Urothelium cell line (cell line): ENCODE data around the gene TBCD.
A peak's percentile ranks its signal among the peaks of the same experiment; 100 is the strongest.

ENCODE experiments used
- DNase-seq: peaks from one replicate; pipeline ENCODE4 v3.0.0; 2011; ENCODE audit warnings: low spot score, mixed read lengths
- FAIRE-seq: peaks from 2 replicates; lab custom pipeline; 2011; peaks lifted over from hg19 to GRCh38; lab: Jason Lieb, UNC

The TBCD gene

DNA sequence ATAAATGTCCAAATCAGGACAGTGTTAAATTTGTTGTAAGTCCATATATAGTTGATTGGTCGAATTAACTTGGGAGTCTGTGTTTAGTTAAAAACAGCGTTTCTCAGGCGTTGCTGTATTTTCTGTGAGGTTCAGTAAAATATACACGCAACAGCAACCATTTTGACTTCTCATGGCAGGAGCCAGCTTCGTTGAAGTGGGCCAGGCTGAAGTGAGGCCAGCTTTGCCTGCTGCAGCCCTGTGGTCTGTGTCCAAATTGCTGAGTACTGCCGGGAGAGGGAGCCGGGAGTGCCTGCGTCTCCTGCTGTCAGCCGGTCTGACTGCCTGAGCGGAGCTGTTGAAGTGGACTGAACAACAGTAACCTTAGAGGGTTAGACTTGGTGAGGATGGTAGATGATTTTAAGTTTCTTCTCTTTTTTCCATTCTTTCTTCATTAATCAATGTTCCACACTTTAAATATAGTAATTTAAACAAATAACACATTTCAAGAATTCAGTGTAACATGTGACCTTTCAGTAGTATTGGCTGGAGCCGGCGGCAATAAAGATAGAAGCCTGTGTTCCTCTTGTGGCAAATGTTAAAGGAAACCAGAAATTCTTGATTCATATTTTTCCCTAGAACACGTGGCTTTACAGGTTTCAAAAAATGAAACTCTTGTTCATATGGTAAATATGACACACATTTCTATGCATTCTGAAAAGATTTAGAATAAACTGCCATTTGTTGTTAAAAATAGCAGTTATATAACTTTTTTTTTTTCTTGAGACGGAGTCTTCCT, 124.9 kb downstream of the TBCD start:
- DNase-seq: peak; percentile 46

DNA sequence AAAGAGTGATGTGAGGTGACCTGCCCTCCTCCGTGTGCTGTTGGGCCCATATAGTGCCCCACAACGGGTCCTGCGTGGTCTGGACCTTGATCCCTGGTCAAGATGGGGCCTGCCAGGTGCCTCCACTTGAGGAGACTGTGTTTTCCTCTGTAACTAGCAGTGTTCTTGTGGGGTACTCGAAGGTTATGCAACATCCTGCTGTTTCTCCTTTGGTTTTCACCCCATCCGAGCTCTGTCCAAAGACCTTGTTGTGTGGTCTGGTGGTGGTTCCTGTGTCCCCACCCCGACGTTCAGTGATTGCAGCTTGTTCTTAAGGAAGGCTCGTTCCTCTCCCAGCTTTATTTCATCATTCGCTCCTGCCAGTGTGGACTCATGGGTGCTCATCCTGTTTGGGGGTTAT, 126.7 kb downstream of the TBCD start:
- FAIRE-seq (no peak), DNase-seq (no peak)

More for the DNA sequence above, 124.9 kb downstream of the TBCD start:
- no peak for FAIRE-seq

DNA sequence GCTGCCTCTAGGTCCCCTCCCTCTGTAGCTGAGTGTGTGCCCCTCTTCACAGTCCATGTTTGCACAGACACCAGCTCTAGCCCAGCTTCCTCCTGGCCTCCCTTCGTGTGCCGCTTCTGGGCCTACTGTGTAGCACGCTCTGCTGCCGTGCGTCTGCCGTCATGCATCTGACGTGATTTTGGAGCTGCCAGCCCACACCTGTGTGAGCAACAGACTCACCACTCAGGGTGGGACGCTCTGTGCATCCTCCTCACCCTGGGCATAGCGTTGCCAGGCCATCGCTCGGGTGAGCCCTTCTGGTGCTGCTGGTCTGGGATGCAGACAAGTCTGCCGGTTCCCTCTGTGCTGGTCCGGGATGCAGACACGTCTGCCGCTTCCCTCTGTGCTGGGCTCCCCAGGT, 127.4 kb downstream of the TBCD start:
- DNase-seq: no peak
- no peak for FAIRE-seq

DNA sequence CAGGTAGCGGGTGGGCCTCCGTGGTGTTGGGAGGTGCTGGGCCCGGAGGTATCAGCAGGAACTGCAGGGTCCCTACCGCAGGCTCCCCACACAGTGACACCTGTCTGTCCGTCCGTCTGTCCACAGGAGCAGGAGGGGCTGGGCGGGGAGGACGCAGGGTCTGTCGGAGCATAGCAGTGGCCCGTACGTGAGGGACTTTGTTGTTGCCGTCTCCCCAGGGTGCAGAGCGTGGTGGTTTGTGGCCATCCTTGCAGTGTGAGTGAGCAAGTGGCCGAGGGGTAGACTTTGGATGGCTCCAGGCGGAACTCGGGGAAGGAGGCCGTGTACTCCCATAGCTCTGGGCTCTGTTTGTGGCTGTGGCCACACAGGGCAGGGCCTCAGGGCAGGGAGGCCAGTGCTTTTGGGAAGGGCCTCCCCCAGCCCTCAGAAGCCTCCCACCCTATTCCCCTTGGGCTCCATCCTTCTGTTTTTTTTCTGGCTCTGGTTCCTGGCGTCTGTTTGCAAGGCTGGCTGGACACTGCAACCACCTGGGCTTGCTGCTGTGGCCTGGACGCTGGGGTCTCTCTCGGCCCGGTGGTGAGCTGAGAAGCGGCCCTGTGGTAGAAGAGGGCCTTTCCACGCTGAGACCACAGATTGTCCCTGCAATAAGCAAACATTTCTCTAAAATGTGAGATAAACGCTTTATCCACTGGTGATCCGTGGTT, 128.9 kb downstream of the TBCD start:
- FAIRE-seq: no peak

DNA sequence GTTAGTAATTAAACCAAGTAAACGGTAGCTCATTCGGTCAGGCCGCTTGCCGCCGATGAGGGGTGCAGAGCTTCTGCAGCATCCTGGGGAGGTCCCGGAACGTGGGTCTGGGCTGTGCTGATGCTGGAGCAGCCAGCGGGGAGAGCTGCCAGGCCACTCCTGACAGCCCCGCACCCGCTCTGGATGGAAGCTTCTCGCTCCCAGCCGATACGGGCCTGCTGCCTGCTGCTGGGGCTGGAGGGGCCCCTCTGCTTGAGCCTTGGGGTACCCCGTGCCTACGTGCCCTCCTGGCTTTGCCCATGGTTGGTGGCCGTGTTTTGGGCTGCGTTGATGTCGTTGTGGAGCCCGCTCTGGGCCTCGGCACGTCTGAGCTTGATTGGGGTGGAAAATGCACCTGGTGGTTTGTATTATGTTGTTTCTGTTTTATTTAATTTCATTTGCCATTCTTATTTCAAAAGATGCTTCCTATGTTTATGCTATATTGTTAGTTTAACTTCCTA, 129.5 kb downstream of the TBCD start:
- FAIRE-seq (no peak), DNase-seq (no peak)

More for the DNA sequence above, 128.9 kb downstream of the TBCD start:
- DNase-seq: no peak

DNA sequence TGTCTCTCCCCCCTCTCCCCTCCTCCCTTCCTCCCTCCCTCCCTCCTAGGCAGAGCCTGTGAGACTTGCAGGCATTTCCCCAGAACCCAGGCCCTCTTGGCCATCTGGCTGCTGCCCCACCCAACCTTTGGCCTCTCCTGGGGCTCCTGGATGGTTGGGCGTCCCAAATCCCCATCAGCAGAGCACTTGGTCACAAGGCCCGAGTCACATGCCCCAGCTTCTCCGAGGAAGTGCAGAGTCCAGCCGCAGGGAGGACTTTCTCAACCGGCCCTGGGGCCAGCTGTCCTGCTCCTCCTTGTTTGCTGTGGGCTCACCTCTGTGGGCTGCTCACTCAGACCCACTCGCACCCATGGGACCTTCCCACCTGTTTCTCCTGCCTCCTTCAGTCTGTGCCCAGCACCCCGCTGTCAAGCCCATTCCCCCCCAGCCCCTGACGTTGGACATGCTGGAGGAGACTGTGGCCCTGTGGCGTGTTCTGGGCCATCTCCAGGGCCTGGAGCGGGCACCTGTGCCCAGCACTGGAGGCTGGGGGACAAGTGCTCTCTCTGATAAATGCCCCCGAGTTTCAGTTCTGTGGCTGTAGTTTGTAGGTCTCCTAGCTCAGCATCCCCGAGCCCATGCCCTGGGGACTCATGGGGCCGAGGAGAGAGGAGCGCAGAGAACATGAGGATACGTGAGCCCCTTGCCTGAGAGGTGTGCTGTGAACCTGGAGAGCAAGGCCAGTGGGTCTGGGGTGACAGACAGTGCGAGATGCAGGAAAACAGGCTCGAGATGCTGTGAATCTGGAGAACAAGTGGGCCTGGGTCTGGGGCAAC, 130.2 kb downstream of the TBCD start:
- FAIRE-seq (no peak), DNase-seq (no peak)

DNA sequence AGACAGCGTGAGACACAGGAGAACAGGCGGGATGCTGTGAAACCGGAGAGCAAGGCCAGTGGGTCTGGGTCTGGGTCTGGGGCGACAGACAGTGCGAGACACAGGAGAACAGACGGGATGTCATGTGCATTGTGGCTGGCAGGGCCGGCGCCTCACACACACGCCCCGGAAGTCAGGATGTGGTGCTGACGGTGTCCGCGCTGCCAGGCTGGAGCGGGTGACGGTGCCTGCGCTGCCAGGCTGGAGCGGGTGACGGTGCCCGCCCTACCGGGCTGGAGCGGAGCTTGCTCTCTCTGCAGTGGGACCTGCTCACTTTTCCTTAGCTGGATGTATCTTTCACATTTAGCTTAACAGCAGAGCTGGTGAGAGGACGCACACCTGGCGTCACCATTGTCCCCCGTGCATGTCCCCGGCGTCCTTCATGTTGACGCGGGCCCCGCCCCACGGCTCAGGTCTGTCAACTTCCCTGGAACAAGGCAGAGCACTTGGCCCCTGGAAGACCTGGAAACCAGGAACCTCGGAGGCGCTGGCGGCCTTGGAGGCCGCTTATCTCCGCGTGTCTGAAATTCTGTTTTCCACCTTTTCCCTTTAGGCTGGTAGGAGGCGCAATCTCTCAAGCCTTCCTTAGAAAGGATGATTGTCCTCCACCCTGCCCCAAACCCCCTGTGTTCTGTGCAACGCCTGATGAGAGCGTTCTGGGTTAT, 131.0 kb downstream of the TBCD start:
- FAIRE-seq (peak; percentile 42), DNase-seq (no peak)

DNA sequence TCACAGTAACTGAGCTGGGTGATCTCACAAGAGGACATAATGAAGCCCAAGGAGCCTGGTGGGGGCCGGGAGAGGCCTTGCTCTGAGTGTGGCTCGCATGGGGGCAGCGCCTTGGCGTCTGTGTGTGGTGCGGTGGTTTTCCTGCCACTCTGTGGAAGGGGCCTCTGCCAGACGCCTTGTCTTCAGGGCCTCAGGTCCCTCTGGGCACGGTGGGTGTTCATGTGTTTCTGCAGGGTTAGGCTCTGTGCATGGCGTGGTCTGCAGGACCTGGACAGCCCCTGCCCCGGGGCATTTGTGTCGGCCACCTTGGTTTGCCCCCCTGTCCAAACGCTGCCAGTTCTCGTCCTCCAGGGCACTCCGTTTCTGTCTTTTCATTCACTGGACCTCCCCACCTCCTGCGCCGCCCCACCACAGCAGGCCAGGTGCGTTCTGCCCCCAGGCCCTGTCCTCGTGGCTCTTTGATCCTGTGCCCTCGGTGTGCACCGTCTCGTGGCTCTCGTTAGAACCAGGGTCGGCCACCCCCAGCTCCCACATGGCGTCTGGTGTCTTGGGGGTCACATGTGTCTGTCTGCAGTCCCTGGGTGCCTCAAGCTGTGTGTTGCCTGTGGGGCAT, 131.7 kb downstream of the TBCD start:
- DNase-seq (no peak), FAIRE-seq (no peak)

DNA sequence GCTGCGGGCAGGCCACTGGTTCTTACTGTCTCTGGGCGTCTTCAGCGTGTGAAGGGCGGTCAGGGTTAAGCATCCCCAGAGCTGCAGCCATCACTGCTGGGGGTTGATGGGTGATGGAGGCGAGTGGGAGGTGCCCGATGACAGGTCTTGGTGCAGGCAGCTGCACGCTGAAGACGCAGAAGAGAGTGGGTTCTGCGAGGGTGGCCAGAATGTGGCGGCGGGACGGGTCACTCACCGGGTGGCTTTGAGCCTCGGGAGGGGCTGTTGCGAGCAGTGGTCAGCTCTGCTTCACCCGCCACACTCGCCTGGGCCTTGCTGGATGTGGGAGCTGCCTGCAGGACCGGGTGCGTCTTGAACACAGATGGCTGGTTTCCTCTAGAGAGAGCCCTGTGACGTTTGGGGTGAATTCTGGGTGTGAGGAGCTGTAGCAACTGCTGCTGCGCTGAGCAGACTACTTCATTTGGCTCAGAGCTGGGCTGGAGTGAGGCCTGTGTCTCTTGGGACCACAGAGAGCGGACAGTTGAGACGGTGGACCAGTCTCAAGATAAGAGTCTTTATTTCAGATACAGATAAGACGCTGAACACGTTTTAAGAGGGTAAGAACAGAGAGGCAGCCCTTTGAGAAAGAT, 132.6 kb downstream of the TBCD start:
- no peak for DNase-seq
- FAIRE-seq: no peak

DNA sequence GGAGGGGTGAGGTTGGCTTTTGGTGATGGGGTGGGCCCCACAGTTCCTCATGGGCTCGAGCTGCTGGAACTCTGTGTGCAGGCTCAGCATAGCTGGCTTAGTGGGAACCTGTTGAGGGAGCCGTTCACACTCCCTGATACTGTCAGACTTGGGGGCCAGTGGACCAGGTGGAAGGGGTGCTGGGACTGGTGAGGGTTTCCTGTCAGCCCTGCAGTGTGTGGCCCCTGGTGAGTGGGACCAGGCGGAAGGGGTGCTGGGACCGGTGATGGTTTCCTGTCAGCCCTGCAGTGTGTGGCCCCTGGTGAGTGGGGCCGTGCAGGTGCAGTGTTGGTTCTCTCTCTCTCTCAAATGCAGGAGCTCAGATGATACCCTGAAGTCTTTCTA, 133.1 kb downstream of the TBCD start:
- no peak for DNase-seq
- no peak for FAIRE-seq

DNA sequence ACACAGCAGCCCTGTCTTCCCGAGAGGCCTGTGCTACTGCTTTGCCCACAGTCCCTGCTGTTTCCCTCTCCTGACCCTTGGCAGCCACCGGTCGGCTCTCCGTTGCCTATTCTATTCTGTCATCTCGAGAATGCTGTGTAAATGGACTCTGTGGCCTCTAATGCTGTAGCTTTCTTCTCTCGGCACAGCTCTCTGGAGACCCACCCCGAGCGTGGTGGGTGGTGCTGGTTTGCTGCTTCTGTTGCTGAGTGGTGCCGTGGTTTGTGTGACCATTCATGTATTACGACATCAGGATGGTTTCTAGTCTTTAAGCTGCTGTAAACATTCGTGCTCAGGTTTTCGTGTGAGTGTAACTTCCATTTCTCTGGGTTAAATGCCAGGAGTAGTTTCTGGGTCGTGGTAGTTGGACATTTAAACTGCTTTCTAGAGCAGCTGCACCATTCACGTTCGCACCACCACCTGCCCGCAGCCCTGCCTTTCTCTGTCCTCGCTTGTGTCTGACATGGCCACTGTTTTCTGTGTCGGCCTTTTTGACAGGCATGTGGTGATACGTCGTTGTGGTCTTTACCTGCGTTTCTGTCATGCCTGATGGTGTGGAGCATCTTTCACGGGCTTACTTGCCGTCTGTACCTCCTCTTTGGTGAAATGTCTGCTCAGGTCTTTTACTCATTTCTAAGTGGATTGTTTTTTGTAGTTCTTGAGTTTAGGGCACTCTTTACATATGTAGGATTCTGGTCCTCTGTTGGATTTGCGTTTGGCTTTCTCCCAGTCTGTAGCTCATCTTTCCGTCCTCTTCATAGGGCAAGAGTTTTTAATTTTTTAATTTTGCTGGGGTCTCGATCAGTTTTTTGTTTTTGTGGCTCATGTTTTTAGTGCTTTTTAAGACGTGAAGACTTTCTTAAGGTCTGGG, 135.6 kb downstream of the TBCD start:
- FAIRE-seq (peak; percentile 30), DNase-seq (no peak)

DNA sequence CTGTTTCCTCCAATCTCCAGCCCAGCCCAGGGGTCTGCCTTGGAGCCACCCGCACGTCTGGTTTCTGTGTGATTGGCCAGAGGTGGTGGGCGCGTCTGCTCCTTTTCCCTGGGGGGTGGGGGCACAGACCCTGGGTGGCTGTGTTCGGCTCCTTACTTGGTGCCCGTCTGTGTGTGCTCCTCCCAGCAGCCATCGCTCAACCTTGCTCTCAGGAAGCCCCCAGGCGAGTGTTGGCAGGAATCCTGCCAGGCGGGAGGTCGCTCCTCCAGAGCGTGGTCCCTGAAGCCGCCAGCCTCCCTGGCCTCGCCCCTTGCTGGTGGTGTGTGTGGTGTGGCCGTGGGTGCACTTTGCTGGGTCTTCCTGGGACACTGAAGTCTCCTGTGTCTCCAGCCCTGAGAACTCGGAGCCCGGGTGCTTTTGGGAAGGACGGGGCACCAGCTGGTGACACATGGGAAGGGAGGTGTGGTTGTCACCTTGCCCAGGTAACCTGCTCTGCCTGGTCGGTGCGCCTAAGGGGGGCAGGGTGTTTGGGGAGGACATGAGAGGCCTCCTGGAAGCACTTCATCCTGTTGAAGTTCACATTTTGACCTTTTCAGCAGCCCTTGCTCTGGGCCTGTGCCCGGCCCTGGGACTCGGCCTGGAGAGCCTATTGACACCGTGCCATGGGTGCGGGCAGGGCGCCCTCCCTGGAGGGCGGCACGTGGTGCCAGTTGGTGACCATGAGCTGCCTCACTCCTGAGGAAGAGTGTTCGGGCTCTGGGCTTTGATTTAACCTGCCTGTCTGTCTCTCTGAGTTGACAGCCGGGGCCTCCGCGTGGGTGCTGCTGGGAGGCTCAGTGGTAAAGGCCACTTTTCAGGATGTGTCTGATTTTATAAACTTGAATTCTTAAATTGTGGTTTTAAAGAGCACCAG, 137.0 kb downstream of the TBCD start:
- no peak for DNase-seq

DNA sequence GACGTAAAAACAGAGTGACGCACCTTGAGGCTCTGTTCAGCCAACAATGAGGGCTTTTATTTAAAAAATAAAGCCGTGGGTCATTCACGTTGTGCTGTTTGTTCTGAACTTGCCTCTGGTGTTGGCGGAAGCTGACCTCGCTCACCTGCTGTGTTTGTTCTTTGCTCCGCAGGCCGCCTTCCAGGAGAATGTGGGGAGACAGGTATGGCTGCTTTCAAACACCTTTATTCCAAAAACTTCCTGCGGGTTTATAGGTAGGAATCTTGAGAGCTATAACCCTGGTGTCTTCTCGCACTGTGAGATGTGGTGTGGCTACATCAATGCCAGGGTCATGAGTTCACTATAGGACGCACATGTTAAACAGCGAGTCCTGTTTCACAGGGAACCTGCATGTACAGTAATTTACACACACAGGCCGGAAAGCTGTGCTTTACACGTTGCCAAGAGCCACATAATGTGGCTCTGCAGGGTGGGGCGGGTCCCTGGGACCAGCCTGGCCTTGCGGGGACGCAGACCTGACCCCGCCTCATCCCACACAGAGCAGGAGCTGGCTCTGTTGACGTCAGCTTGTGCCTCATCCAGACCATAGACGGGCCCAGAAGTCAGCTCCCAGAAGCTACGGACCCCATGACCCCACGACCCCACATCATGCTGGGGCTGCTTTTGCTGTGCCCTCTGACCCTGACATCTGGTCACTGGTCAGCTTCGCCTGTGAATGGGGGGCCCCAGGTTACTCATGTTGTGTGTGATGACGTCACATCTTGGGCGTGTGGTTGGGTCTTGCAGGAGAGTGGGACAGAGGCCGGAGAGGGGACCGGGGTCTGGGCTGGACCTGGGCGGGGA, 137.9 kb downstream of the TBCD start:
- FAIRE-seq (no peak), DNase-seq (no peak)

More for the DNA sequence above, 137.0 kb downstream of the TBCD start:
- no peak for FAIRE-seq

DNA sequence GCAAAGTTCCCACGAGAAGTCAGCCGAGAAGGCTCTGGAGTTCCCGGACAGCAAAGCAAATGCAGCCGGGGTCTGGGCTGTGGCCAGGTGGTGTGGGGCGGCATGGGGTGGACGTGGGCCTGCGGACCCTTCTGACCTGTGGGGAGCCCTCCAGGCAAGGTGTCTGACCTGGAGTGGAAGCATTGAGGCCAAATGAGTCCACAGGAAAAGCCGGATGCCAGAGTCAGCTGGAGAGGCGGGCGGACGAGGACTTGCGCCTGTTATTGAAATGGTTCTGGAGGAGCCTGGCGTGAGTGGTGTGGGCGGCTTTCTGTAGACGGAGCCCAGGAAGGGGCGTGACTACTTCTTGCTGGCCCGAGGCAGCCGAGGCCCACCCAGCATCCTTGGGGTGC, 138.5 kb downstream of the TBCD start:
- DNase-seq (no peak), FAIRE-seq (no peak)

DNA sequence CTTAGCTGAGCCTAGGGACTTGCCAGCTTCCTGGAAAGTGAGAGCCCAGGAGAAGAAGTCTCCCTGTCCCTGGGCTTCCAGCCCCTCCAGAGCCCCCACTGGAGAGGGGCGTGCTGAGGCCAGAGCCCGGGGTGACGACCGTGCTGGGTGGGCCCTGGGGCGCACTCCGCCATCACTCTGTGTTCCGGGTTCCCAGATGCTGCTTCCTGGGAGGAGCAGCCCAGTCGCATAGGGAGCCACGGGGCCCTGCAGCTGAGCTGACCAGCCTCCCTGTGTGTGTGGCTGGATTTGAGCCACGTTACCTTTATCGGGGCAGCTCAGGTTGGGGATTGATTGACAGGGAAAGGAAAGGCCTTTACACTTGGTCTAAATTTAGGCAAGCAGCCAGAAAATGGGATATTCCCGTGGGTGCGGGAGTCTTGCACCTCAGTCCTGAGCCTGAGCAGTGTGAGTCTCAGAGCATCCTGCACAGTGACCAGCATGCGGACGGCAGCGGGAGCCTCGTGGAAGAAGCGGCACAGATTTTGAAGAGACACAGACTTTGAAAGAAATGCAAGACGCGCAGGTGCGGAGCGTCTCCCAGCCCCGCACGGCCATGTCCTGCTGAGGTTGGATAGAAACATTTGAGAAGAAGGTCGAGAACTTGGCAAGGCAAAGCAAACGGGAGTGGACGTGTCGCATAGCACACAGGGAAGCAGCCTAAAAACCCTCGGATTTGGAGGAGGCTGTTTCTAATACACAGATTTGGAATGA, 139.2 kb downstream of the TBCD start:
- no peak for FAIRE-seq
- DNase-seq: no peak

DNA sequence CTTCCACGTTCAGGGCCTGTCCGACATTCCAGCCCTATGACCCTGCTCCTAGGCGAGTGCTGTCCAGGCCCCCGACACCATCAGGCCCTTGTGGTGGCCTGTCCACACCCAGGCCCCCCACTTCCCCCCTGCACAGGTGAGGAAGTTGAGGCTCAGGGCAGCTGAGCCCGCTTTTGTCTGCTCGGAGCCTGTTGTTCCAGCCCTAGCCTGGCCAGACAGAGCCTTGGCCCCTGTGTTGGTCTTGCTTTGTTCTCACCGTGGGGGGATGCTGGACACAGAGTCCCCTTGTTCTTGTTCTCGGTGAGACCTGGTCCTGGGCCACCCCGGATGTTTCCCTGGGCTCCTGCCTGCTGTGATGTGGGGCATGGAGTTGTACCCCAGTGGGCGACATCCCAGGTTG, 140.0 kb downstream of the TBCD start:
- no peak for DNase-seq
- no peak for FAIRE-seq
